ENCODE measurements around the gene RHOB.

The RHOB gene

DNA sequence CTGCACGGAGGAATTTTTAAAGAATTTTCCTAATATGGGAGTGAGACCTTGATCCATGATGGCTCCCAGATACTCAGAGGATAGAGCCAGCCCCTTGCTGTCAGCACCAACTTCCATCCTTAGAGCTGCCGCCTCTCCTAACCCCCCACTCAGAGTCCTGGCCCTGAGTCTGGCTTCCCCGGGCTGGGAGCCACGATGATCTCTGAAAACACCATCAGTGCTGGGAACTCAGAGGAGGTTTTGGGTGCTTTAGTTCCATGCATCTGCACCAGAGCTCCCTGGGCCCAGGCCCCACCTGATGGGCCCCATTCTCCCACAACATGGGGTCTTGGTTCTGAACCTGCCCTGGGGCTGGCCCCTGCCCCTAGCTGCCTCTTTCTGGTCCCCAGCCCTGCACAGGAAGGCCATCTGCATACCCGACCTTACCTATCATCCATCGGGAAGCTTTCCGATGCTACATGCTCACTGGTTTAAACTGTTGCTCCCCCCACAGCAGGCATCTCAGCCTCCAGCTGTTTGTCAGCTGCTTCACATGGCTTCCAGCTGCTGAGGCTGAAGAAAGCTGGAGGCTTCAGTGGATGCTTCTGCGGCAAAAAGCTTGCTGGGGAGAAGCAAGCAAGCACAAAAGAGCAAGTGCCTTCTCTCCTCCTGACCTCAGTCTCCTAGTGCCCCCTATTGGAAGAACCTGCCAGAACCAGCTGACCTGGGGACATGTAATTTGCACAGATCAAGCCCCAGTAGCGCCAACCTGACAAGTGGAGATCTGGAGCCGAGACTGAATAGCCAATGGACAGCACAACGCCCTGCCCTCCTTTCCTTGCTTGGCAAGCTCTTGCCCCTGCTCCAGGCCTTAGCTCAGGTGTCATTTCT lies 24.2 kb upstream of the RHOB start:
- peaks cover 9% of the 10 kb centered on the region; the same call in 1 of the 2 replicates for H3K4me1 ChIP-seq (ENCODE audit: control insufficient read depth, insufficient read depth, low read length)
- H3K27ac ChIP-seq (ENCODE audit: low read depth, low read length), result no peak overlapping the region
- H3K9ac ChIP-seq (ENCODE audit: low read length), result no peak overlapping the region

DNA sequence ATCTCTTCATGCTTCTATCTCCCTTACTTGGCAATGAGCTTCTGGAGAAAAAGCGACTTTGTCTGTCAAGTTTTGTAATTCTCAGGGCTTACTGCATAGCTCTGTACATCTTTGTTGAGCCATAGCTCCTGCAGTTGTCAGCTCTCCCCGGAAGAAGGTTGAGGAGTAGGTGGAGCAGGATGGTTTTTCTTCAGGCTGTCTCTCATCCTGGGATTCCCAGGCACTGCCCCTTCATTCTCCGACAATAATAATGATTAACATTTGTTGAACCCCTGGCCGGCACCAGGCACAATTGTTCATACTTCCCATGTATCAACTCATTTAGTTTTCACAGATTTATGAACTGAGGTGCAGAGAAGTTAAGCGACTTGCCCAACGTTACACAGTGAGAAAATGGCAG lies 23.5 kb upstream of the RHOB start:
- Histone ChIP-seq H3K27ac (ENCODE audit: low read depth, low read length) (no peak overlapping the region), H3K4me3 (ENCODE audit: low read depth, low read length) (no peak overlapping the region), H3K27me3 (ENCODE audit: control insufficient read depth, insufficient read depth, low read length) (no peaks in the 10 kb centered on the region), H3K4me1 (ENCODE audit: control insufficient read depth, insufficient read depth, low read length) (peaks cover 9% of the 10 kb centered on the region; the same call in 1 of the 2 replicates), H3K9me3 (ENCODE audit: control insufficient read depth, insufficient read depth, low read depth, low read length) (no peaks in the 10 kb centered on the region), H3K36me3 (ENCODE audit: control insufficient read depth, insufficient read depth, low read length) (no peaks in the 10 kb centered on the region), H3K9ac (ENCODE audit: low read length) (no peak overlapping the region)

More for the DNA sequence above, 24.2 kb upstream of the RHOB start:
- no peaks in the 10 kb centered on the region for H3K9me3 ChIP-seq (ENCODE audit: control insufficient read depth, insufficient read depth, low read depth, low read length)
- no peaks in the 10 kb centered on the region for H3K36me3 ChIP-seq (ENCODE audit: control insufficient read depth, insufficient read depth, low read length)
- H3K27me3 ChIP-seq (ENCODE audit: control insufficient read depth, insufficient read depth, low read length), result no peaks in the 10 kb centered on the region
- no peak overlapping the region for H3K4me3 ChIP-seq (ENCODE audit: low read depth, low read length)

DNA sequence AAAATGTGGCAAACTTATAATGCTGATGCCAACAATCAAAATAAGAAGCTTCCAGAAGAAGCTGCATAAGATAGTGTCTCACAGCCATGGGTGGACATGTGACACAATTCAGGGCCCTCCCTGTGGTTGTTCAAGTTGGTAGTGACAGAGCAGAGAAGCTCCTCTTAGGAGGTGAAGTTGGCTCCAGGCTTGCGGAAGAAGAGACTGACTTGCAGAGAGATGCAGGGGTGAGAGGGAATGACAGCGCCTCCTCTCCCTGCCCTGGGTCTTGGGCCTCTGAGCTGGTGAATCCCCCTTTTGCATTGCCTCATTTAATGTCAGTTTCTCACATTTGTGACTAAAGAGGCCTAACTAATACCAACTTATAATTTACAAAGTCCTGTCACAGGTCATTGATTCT lies 23.0 kb upstream of the RHOB start:
- peaks cover 9% of the 10 kb centered on the region; the same call in 1 of the 2 replicates for H3K4me1 ChIP-seq (ENCODE audit: control insufficient read depth, insufficient read depth, low read length)

DNA sequence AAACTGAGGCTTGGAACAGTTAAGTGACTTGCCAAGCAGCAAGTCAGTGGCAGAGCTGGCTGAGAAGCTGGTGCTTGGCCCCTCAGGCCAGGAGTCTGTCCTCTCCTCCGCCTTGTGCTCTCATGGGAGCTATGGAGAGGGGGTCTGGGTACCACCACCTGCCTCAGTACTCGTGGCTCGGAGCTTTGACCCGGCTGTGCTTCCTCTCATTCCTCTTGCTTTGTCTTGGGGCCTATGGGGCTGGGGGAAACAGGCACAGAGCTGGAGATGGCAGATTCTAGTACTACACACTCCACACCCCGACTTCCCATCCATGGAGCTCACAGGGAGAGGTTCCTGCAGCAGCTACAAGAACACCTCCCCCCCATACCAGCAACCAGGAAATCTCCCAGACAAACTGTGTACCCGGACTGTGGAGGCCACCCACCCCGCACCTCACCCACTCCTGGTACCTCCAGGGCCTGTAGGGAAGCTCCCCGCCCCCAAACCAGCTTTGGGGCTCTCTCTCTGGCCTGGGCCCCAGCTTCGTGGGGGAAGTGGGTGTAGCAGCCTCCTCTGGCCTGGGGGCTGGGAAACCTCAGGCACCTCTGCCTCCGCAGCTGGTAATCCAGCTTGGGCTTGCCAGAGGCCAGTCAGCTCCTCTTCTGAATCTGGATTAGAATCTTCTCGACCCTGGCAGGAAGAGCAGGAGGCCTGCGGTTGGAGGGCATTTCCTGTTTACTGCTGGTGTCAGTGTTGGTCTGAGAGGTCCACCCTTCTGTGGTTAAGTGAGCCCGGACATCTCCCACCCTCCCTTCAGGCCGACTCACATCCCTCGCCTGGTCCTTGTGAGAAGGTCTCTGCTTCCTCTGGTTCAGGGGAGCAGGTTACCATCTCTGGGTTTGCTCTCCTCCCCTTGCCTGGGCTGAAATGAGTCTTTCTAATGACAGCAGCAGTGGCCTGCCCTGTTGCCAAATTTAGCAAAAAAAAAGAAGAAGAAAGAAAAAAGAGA lies 22.3 kb upstream of the RHOB start:
- Histone ChIP-seq H3K4me1 (ENCODE audit: control insufficient read depth, insufficient read depth, low read length) (peaks cover 9% of the 10 kb centered on the region; the same call in 1 of the 2 replicates), H3K27ac (ENCODE audit: low read depth, low read length) (no peak overlapping the region), H3K9ac (ENCODE audit: low read length) (no peak overlapping the region), H3K4me3 (ENCODE audit: low read depth, low read length) (no peak overlapping the region), H3K9me3 (ENCODE audit: control insufficient read depth, insufficient read depth, low read depth, low read length) (no peaks in the 10 kb centered on the region), H3K27me3 (ENCODE audit: control insufficient read depth, insufficient read depth, low read length) (no peaks in the 10 kb centered on the region), H3K36me3 (ENCODE audit: control insufficient read depth, insufficient read depth, low read length) (no peaks in the 10 kb centered on the region)

More for the DNA sequence above, 23.0 kb upstream of the RHOB start:
- Histone ChIP-seq H3K9ac (ENCODE audit: low read length) (no peak overlapping the region), H3K9me3 (ENCODE audit: control insufficient read depth, insufficient read depth, low read depth, low read length) (no peaks in the 10 kb centered on the region), H3K27me3 (ENCODE audit: control insufficient read depth, insufficient read depth, low read length) (no peaks in the 10 kb centered on the region), H3K27ac (ENCODE audit: low read depth, low read length) (no peak overlapping the region), H3K36me3 (ENCODE audit: control insufficient read depth, insufficient read depth, low read length) (no peaks in the 10 kb centered on the region), H3K4me3 (ENCODE audit: low read depth, low read length) (no peak overlapping the region)

DNA sequence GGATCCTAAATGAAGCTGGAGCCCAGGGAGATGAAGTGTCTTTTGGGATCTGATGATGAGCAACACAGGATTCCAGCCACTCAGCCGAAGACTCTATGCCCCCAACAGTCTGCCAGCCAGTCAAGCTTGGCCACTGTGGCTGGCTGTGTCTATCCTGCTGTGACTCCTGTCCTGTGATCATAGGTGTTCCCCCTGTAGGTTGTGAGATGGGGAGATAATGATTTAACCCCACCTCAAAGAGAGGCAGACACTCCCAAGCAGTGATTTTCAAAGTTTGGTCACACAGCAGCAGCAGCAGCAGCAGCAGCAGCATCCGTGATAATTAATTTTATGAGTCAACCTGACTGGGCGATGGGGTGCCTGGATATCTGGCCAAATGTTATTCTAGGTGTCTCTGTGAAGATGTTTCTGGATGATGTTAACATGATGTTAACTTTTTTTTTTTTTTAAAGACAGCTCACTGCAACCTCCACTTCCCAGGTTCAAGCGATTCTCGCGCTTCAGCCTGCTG lies 21.4 kb upstream of the RHOB start:
- no peak overlapping the region for H3K27ac ChIP-seq (ENCODE audit: low read depth, low read length)
- H3K4me1 ChIP-seq (ENCODE audit: control insufficient read depth, insufficient read depth, low read length), result peaks cover 9% of the 10 kb centered on the region; the same call in 1 of the 2 replicates
- no peak overlapping the region for H3K4me3 ChIP-seq (ENCODE audit: low read depth, low read length)
- H3K9ac ChIP-seq (ENCODE audit: low read length), result no peak overlapping the region
- no peaks in the 10 kb centered on the region for H3K36me3 ChIP-seq (ENCODE audit: control insufficient read depth, insufficient read depth, low read length)
- H3K9me3 ChIP-seq (ENCODE audit: control insufficient read depth, insufficient read depth, low read depth, low read length), result no peaks in the 10 kb centered on the region
- no peaks in the 10 kb centered on the region for H3K27me3 ChIP-seq (ENCODE audit: control insufficient read depth, insufficient read depth, low read length)

DNA sequence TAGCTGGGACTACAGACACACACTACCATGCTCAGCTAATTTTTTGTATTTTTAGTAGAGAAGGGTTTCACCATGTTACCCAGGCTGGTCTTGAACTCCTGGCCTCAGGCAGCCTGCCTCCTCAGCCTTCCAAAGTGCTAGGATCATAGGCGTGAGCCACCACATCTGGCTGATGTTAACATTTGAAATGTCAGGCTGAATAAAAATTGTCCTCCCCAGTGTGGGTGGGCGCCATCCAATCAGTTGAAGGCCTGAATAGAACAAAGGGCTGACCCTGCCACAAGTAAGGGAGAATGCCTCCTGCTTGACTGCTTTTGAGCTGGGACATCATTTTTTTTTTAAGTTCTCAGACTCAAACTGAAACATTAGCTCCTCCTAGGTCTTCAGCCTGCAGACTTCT lies 21.0 kb upstream of the RHOB start:
- Histone ChIP-seq H3K36me3 (ENCODE audit: control insufficient read depth, insufficient read depth, low read length) (no peaks in the 10 kb centered on the region), H3K27ac (ENCODE audit: low read depth, low read length) (no peak overlapping the region), H3K4me1 (ENCODE audit: control insufficient read depth, insufficient read depth, low read length) (peaks cover 9% of the 10 kb centered on the region; the same call in 1 of the 2 replicates), H3K9me3 (ENCODE audit: control insufficient read depth, insufficient read depth, low read depth, low read length) (no peaks in the 10 kb centered on the region), H3K9ac (ENCODE audit: low read length) (no peak overlapping the region), H3K4me3 (ENCODE audit: low read depth, low read length) (no peak overlapping the region), H3K27me3 (ENCODE audit: control insufficient read depth, insufficient read depth, low read length) (no peaks in the 10 kb centered on the region)

DNA sequence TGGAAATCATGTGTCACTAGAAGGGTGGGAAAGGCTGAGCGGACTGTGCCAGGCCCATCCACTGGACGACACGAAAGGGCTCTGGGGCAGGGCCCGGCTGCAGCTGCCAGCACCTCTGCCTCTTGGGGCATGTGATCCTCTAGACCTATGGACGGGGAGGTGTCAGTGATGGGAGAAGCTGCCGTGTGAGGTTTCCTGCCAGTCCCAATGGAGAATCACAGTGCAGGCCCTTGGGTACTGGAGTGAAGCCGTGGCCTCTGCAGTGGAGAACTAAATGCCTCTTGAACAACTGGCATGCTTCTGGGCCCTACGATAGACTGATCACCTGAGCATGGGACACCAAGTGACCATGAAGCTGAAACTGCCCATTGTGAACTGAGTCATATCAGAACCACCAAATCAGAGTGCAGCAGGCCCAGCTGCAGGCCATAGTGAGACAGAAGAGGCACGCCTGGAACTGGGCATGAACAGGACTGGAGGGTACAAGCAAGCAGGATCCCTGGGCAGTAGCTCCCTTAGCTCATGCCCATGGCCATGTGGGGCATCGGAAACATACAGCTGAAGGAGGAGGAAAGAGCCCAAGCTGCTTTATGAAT lies 18.8 kb upstream of the RHOB start:
- Histone ChIP-seq H3K36me3 (ENCODE audit: control insufficient read depth, insufficient read depth, low read length) (no peaks in the 10 kb centered on the region), H3K4me3 (ENCODE audit: low read depth, low read length) (no peak overlapping the region), H3K9me3 (ENCODE audit: control insufficient read depth, insufficient read depth, low read depth, low read length) (no peaks in the 10 kb centered on the region), H3K9ac (ENCODE audit: low read length) (no peak overlapping the region), H3K27me3 (ENCODE audit: control insufficient read depth, insufficient read depth, low read length) (no peaks in the 10 kb centered on the region), H3K4me1 (ENCODE audit: control insufficient read depth, insufficient read depth, low read length) (peaks cover 4% of the 10 kb centered on the region; the same call in 1 of the 2 replicates), H3K27ac (ENCODE audit: low read depth, low read length) (no peak overlapping the region)

DNA sequence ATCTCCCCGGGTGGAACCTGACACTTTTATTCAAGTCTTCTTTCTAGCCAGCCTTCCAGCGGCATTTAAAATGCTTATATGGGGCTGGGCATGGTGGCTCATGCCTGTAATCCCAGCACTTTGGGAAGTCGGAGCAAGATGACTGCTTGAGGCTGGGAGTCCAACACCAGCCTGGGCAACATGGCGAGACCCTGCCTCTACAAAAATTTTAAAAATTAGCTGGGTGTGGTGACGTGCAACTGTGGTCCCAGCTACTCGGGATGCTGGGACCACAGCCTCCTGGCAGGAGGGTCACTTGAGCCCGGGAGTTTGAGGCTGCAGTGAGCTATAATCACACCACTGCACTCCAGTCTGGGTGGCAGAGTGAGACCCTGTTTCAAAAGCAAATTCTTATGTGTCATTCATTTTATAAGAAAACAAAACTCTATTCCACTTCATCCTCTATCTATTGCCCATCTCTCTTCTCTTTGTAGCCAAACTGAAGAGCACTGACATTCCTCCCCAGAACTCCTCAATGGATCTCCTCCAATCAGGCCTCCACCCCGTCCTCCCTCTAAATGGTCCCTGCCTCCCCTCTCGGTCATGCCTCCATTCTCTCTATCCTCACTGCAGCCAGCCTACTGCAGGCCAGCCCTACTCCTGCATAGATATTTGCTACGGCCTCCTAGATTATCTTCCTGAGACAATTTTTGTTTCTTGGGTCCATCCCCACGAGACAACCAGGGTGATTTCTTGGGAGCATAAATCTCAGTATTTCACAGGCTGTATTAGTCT lies 18.0 kb upstream of the RHOB start:
- Histone ChIP-seq H3K36me3 (ENCODE audit: control insufficient read depth, insufficient read depth, low read length) (no peaks in the 10 kb centered on the region), H3K27me3 (ENCODE audit: control insufficient read depth, insufficient read depth, low read length) (no peaks in the 10 kb centered on the region), H3K9ac (ENCODE audit: low read length) (no peak overlapping the region), H3K4me3 (ENCODE audit: low read depth, low read length) (no peak overlapping the region), H3K27ac (ENCODE audit: low read depth, low read length) (no peak overlapping the region), H3K4me1 (ENCODE audit: control insufficient read depth, insufficient read depth, low read length) (peaks cover 4% of the 10 kb centered on the region; the same call in 1 of the 2 replicates), H3K9me3 (ENCODE audit: control insufficient read depth, insufficient read depth, low read depth, low read length) (no peaks in the 10 kb centered on the region)

DNA sequence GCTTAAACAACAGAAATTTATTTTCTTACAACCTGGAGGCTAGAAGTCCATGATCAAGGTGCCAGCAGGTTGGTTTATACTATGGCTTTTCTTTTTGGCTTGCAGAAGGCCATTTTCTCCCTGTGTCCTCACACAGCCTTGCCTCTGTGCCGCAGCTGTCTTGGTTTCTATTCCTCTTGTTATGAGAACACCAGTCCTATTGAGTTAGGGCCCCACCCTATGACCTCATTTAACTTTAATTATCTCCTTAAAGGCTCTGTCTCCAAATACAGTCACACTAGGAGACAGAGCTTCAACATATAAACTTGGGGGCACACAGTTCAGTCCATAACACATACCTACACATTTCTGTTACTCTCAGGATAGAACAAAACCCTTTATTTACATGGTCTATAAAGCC lies 17.3 kb upstream of the RHOB start:
- H3K4me3 ChIP-seq (ENCODE audit: low read depth, low read length), result no peak overlapping the region
- no peaks in the 10 kb centered on the region for H3K36me3 ChIP-seq (ENCODE audit: control insufficient read depth, insufficient read depth, low read length)
- H3K9me3 ChIP-seq (ENCODE audit: control insufficient read depth, insufficient read depth, low read depth, low read length), result no peaks in the 10 kb centered on the region
- H3K9ac ChIP-seq (ENCODE audit: low read length), result no peak overlapping the region
- no peaks in the 10 kb centered on the region for H3K27me3 ChIP-seq (ENCODE audit: control insufficient read depth, insufficient read depth, low read length)
- peaks cover 4% of the 10 kb centered on the region; the same call in 1 of the 2 replicates for H3K4me1 ChIP-seq (ENCODE audit: control insufficient read depth, insufficient read depth, low read length)
- no peak overlapping the region for H3K27ac ChIP-seq (ENCODE audit: low read depth, low read length)

DNA sequence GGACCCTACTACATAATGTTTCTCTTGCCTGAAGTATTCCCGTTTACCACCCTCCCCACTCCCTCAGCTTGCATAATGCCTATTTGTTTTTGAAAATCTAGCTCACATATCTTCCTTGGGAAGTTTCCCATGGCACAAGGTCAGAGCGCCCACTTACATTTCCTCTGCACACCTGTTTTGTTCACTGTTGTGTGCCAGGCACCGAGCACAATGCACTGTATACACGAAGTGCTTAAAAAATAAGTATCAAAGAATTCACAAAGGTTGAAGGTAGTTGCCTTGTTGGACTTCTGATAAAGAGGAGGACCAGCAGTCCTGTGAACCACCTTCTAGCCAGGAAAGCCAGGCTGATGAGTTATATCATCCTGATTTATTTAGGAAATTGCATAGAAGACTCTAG lies 16.8 kb upstream of the RHOB start:
- H3K27me3 ChIP-seq (ENCODE audit: control insufficient read depth, insufficient read depth, low read length), result no peaks in the 10 kb centered on the region
- H3K36me3 ChIP-seq (ENCODE audit: control insufficient read depth, insufficient read depth, low read length), result no peaks in the 10 kb centered on the region
- no peaks in the 10 kb centered on the region for H3K4me1 ChIP-seq (ENCODE audit: control insufficient read depth, insufficient read depth, low read length)
- H3K27ac ChIP-seq (ENCODE audit: low read depth, low read length), result no peak overlapping the region
- no peaks in the 10 kb centered on the region for H3K9me3 ChIP-seq (ENCODE audit: control insufficient read depth, insufficient read depth, low read depth, low read length)
- no peak overlapping the region for H3K9ac ChIP-seq (ENCODE audit: low read length)
- H3K4me3 ChIP-seq (ENCODE audit: low read depth, low read length), result no peak overlapping the region

Measured in HUES6 (cell line).